GM21515 (cell line): ENCODE data around the gene HSPG2.
"Not testable (repeated sequence)": the region's sequence is repeated elsewhere in the genome, so short reads cannot be mapped to it uniquely, and the experiment has no call there.

Experiments used
- ATAC-seq: cut with Tn5 transposase; IDR thresholded peaks from one replicate; pipeline ENCODE4 v1.9.1; 2021; ENCODE audit not compliant: unreplicated experiment

Gene HSPG2

GRCh38 chr1:21935393-21935804, 1.7 kb downstream of the HSPG2 start:
- ATAC-seq: no peak

GRCh38 chr1:21933397-21934248, 3.5 kb downstream of the HSPG2 start:
- ATAC-seq: no peak

DNA sequence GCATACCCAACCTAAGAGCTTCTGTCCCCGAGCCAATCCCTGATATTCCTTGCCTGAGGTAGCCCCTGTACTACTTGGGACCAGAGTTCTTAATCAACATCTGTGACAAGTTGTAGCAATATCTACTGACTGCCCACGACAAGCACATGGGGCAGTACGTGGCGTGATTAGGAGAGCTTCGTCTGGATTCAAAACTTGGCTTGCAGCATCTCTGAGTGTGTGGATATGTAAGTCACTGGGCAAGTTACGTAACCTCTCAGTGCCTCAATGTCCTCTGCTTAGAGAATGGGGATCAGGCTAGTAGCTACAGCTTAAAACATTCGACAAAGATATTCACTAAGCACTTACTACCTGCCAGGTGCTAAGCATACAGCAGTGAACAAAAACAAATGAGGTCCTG, 5.0 kb downstream of the HSPG2 start:
- ATAC-seq: no peak

DNA sequence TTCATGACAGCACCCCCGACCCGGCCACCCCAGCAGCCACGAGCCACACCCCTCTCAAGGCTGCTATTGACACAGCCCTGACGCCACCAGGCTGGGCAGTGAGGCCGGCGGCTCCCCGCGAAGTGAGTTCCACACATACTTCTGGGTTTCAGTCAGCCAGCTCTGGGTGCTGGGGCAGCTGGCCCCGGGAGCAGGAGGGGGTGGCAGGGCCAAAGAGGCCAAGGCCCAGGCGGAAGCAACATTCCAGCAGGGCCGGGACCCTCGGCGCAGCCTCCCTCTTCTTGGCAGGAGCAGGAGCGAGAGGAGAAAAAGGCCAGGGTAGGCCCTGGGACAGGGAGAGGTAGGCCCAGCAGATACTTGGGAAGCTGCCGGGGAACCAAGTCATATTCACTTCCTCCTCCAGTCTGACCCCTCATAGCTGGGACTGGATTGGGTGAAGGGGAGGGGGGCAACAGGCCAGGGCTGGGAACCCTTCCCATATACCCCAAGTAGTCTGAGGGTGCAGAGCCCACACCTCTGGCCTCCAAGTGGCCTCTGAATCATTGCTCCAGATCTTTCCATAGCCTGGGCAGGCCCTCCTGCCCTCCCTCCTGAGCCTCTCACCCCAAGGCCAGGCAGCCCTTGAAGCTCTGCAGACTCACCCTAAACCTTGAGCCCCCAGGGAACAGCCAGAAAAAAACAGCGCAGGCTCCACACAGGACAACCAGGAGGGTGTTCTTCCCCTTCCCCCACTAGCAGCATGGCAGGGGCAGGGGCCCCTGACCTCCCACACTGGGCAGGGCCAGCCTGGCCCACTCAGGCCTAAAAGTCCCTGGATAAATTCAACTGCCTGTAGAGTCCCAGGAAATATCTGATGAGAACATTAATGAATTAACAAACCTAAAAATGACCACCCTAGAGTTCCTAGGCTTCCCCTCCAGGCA, 5.7 kb downstream of the HSPG2 start:
- ATAC-seq: no peak

GRCh38 chr1:21930629-21931170, 6.4 kb downstream of the HSPG2 start:
- no peak for ATAC-seq

GRCh38 chr1:21930080-21930571, 7.0 kb downstream of the HSPG2 start:
- ATAC-seq: no peak

- ATAC-seq: no peak
These were observed 9.4 kb downstream of the HSPG2 start for GRCh38 chr1:21927533-21928237.

DNA sequence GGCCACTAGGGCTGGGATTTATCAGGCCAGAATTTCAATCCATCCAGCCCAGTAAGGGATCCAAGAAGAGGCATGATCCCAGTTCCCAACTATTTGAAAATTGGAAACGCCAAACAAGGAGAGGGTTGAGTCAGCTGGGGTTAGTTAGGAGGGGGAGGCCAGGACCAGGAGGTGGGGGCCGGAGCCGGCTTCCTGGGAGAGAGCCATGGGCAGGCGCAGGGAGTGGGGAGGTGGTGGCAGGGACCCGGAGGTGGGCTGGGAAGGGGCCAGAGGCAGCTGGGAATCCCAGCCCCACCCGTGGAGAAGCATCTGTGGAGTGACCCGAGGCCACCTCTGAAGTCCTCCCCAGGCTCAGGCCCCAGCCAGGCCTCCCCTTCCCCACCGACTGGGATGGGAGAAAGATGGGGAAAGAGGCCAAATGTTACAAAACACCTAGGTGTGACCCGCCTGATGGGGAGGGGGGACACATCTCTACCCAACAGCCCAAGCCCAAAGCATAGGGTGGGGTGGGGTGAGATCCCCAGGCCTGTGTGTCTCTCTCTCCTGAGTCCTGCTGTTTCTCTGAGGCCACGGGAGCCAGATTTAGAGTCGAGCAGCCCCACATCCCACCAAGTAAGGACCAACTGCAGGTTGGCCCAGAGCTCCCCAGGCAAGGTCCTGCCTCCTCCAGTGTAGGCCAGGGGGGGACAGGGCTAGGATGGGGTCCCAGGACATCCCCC, 10.1 kb downstream of the HSPG2 start:
- no peak for ATAC-seq

DNA sequence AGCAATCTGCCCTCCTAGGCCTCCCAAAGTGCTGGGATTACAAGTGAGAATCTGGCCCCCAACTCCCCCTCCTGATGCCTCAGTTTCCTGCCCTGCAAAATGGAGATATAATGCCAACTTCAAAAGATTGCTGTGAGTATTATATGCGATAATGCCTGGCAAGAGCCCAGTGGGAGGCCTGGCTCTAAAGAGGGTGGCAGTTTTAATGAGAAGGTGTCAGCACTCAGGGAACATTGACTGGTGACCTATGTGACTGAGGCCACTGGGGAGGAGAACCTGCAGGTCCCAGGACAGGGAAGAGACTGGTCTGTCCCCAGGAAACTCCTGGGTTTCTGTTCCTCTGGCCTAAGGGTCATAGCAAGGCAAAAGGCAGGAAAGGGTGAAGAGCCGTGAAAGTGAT, 11.0 kb downstream of the HSPG2 start:
- no peak for ATAC-seq

- no peak for ATAC-seq
These were observed 11.7 kb downstream of the HSPG2 start for GRCh38 chr1:21925334-21925940.

DNA sequence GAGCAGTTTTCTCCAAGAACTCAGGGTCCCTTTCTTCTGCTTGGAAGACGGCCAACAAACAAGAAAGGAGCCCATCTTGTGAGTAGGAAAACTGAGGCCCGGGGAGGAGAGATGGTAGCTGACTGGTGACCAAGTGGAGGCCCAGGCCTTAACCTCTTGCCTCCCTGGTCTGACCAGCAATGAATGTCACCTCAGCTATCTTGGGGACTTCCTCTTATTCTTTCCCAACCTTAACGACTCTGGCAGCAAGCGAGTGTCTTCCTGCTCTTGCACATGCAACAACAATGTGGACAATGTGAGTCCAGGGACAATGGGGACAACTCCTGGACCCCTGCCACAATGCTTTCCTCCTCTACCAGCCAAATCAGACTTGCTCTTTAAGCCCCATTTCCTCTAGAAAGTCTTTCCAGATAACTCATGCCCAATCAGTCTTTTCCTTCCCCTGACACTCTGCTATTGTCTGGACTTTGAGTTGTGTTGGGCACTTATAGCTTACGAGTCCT, 12.6 kb downstream of the HSPG2 start:
- ATAC-seq: no peak

GRCh38 chr1:21922090-21923013, 14.8 kb downstream of the HSPG2 start:
- ATAC-seq: no peak

DNA sequence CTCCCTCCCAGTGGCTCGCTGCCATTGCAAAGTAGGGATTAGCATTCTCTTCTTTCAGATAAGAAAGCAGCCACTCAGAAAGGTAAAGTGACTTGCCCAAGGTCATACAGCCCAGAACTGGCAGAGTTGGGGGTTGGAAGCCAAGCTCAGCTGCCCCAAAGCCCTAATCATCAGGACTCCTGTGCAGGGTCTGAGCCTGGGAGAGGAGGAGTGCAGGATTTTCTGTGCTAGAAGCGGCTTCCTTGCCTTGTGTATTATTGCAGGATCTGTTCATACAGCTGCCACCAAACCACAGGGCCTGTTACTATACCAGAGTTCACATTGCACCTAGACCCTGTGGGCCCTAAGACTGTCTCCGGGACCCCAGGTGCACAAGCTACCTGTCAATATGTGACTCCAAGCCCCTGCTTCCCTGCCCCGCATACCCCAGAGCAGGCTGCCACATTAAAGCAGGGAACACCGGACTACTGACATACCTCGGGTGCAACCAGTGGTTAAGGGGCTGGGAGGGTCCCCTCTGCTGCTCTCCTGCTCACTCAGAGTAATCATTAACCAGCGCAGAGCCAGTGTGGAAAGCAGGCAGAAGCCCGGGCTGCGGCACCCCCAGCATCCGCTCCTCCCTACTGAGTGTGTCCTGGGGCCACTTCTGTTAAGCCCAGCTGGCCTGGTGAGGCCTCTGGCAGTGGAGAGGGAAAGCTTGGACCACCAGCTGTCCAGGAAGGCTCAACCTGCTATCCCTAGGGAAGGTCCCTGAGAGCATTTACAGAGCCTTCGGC, 15.8 kb downstream of the HSPG2 start:
- ATAC-seq: no peak

DNA sequence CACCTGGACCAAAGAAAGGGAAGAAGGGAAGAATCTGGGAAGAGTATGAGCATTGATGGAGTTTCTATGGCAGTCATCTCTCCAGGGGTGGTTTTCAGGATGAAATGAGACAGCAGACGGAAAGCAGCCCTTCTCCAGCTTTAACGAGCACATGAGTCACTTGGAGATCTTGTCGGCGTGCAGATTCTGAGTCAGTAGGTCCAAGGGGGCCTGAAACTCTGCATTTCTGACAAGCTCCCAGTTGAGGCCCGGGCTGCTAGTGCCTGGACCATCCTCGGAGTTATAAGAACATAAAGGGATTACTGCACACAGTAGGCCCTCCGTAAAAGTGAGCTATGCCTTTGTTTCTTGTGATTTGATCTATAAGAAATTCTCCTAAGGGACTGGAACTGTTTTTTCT, 17.6 kb downstream of the HSPG2 start:
- ATAC-seq: no peak

DNA sequence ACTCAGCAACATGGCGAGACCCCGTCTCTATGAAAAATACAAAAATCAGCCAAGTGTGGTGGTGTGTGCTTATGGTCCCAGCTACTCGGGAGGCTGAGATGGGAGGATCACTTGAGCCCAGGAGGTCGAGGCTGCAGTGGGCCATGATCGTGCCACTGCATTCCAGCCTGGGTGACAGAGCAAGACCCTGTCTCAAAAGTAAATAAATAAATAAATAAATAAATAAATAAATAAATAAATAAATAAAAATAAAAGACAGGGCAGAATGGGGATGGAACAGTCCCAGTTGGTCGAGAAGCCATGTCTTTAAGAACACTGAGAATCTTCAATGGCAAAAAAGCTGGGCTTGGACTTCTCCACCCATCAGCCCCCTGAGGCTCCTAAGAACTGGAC, 19.9 kb downstream of the HSPG2 start:
- not testable (repeated sequence) for ATAC-seq

- no peak for ATAC-seq
These were observed 20.5 kb downstream of the HSPG2 start for GRCh38 chr1:21916447-21917238.
